ENCODE data around the gene COL6A1.

DNA sequence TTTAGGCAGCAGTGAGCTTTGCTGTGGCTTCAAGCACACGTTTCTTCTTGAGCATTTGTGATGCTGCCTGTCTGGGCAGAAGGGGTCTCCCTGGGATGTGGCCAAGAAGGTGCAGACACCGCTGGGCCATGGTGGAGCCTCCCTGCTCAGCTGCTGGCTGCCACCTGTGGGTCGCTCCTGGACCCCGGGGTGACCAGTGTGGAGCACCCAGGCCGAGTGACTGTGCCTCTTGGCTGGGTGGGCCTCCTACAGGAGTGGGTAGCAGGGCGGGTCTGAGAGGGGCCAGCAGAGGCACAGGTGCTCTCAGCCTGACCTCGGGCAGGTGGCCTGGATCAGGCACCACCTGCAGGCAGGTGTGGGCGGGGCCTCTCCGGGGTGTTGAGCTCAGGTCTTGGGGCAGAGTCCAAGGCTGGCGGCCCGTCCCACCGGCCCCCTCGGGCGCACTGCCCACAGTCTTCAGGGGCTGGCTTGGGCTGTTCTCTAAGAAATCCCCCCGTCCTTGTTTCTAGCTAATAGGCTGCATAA lies 42.0 kb upstream of the COL6A1 start:
- TF ChIP-seq, protein P1, sequence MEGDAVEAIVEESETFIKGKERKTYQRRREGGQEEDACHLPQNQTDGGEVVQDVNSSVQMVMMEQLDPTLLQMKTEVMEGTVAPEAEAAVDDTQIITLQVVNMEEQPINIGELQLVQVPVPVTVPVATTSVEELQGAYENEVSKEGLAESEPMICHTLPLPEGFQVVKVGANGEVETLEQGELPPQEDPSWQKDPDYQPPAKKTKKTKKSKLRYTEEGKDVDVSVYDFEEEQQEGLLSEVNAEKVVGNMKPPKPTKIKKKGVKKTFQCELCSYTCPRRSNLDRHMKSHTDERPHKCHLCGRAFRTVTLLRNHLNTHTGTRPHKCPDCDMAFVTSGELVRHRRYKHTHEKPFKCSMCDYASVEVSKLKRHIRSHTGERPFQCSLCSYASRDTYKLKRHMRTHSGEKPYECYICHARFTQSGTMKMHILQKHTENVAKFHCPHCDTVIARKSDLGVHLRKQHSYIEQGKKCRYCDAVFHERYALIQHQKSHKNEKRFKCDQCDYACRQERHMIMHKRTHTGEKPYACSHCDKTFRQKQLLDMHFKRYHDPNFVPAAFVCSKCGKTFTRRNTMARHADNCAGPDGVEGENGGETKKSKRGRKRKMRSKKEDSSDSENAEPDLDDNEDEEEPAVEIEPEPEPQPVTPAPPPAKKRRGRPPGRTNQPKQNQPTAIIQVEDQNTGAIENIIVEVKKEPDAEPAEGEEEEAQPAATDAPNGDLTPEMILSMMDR (IDR thresholded peaks at IDR 0.05; ENCODE audit: poor library complexity, severe bottlenecking), result no peak
- no peak for TF ChIP-seq POLR2AphosphoS5 (IDR thresholded peaks at IDR 0.05)
- no peak for TF ChIP-seq SMC3 (conservative IDR thresholded peaks at IDR 0.05; ENCODE audit: poor library complexity)
- no peak for TF ChIP-seq MXI1 (conservative IDR thresholded peaks at IDR 0.05; ENCODE audit: poor library complexity, severe bottlenecking)
- TF ChIP-seq EZH2 (IDR thresholded peaks at IDR 0.05; ENCODE audit: borderline replicate concordance, insufficient read depth, low read length, poor library complexity, severe bottlenecking), result no peak
- no peak for TF ChIP-seq TAF1 (IDR thresholded peaks at IDR 0.05; ENCODE audit: low read depth)
- no peak for TF ChIP-seq EP300 (conservative IDR thresholded peaks at IDR 0.05; ENCODE audit: poor library complexity, severe bottlenecking)

Data from neural cell (in vitro differentiated cells).